GM18907 (cell line): ENCODE data around the gene WBP2.
"Not testable (repeated sequence)": the region's sequence is repeated elsewhere in the genome, so short reads cannot be mapped to it uniquely, and the experiment has no call there.

Experiments
- ATAC-seq: cut with Tn5 transposase; IDR thresholded peaks from one replicate; pipeline ENCODE4 v1.9.1; 2021; ENCODE audit warnings: mild to moderate bottlenecking, moderate library complexity; ENCODE audit not compliant: unreplicated experiment

WBP2 gene

DNA sequence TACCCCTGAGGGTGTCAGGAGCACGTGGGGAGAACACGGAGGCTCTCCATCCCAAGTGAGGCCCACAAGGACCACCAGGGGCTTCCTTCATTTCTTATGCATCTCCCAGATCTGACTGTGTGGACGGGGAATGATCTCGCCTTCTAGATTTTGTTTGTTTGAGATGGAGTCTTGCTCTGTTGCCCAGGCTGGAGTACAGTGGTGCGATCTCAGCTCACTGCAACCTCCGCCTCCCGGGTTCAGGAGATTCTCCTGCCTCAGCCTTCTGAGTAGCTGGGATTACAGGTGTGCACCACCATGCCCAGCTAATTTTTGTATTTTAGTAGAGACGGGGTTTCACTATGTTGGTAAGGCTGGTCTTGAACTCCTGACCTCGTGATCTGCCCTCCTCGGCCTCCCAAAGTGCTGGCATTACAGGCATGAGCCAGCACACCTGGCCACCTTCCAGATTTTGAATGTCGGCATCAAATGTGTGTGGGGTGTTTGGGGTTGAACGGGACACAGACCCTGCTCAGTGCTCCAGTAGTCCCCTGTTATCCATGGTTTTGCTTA, 13.7 kb upstream of the WBP2 start:
- ATAC-seq, result not testable (repeated sequence)

DNA sequence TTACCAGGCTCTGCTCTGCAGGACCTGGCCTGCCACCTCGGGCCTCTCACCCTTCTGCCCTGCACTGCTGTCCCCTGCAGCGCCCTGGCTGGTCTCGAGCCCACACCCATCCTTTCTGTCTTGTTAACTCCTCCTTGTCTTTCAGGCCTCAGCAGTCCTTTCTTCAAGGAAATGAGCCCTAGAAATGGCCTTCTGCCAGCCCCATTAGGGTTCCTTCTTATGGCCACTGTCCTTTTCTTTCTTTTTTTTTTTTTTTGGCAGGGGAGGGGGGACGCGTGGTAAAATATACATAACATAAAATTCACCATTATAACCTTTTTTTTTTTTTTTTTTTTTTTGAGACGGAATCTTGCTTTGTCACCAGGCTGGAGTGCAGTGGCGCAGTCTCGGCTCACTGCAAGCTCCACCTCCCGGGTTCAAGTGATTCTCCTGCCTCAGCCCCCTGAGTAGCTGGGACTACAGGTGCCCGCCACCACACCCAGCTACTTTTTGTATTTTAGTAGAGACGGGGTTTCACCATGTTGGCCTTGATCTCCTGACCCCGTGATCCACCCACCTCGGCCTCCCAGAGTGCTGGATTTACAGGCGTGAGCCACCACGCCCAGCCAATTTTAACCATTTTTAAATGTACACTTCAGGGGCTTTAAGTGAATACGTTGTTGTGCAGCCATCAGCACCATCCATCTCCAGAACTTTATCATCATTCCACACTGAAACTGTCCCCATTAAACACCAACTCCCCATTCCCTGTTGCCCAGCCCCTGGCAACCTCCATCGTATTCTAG, 10.5 kb upstream of the WBP2 start:
- ATAC-seq, result not testable (repeated sequence)

DNA sequence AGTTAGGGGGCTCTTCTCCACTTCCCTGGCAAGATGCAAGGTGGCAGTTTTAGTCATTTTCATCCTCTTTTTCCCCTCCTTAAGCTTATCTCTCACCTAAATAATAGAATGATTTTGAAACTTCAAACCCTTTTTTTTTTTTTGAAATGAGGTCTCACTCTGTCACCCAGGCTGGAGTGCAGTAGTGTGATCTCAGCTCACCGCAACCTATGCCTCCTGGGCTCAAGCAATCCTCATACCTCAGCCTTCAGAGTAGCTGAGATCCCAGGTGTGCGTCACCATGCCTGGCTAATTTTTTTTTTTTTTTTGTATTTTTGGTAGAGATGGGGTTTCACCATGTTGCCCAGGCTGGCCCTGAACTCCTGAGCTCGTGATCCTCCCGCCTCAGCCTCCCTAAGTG, 9.8 kb upstream of the WBP2 start:
- ATAC-seq, result not testable (repeated sequence)

DNA sequence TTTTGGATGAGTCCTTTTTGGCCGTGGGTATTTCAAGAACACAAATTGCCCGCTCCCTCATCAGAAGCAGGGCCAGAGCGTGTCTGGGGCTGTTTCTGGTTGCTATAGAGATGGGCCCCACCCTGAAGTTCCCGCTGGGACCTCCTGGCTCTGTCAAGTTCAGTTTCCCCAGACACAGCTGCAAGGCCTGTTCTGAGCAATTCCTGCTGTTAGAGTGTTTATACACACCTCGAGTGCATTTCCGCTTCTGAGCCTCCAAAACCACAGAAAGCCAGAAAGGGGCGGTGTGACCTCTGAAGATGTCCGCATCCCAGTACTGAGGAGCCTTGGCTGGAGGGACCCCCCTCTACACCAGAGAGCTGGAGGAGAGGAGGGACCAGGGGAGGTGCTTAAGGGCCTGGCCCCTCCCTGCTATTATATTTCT, 9.3 kb upstream of the WBP2 start:
- peak; percentile 84 for ATAC-seq

DNA sequence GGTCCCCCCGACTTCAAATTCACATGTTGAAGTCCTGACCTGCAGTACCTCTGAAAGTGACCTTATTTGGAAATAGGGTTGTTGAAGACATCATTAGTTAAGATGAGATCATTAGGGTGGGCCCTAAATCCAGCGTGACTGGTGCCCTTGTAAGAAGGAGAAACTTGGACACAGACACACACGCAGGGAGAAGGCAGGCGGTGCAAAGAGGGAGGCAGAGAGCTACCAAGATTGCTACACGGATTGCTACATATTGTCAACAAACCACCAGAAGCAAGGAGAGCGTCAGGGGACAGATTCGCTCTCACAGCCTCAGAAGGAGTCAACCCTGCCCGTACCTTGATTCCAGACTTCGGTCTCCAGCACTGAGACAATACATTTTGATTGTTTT, 6.8 kb upstream of the WBP2 start:
- ATAC-seq, result no peak

DNA sequence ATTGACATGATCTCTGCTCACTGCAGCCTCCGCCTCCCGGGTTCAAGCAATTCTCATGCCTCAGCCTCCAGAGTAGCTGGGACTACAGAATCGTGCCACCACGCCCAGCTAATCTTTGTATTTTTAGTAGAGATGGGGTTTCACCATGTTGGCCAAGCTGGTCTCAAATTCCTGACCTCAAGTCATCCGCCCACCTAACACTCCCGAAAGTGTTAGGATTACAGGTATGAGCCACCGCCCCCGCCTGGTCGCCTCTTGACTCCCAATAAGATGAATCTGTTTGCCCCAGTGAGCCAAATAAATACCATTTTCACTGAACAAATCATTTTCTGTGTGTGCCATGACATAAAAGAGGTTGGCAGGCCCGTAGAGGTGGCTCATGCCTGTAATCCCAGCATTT, 4.2 kb upstream of the WBP2 start:
- not testable (repeated sequence) for ATAC-seq

DNA sequence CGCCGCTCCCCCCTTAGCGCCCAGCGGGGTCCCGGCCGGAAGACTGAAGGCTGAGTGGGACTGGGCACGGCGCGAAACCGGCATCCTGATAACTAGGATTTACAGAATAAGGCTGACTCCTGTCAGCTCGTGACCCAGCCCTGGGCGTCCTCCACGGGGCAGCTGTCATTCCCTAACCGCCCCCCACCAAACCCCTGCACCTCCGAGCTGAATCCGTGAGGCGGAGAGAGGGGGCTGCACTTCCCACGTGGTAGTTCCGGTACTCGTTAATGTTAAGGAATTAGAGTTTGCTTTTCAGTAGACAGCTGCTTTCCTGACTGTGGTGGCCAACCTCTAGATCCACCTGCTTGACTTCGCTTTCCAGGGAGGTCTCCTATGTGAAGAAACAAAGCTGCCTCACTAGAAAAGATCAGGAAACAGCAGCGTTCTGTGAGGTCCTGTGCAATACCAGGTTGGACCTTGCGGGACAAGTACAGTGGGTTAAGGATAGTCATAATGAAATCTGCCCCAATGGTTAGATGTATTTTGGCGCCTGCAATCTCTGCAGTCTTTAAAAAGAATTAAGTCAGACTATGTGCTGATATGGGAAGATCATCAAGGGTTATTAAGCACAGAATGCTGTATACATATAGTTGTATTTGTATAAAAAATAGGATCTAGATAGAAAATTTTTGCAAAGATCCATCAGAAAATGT, 1.1 kb upstream of the WBP2 start:
- ATAC-seq, result peak; percentile 1

DNA sequence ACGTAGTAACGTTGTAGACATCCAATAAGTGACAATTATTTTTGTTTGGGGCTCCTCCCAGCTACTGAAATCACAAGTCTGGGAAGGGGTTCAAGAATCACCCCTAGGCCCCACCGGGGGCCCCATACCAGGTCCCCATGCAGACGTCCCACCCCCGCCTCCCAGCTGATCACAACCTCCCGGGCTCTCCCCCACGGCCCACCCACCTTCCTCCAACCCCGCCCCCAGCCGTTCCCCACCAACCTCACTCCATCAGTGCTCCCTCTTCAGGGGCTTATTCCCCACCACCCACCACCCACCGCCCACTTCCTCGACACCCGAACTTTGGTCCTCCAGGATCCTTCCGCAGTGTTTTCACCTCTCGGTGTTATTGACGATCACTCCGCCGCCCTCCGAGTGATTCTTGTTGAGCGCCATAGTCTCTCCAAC, 240 bp downstream of the WBP2 start:
- ATAC-seq, result no peak

DNA sequence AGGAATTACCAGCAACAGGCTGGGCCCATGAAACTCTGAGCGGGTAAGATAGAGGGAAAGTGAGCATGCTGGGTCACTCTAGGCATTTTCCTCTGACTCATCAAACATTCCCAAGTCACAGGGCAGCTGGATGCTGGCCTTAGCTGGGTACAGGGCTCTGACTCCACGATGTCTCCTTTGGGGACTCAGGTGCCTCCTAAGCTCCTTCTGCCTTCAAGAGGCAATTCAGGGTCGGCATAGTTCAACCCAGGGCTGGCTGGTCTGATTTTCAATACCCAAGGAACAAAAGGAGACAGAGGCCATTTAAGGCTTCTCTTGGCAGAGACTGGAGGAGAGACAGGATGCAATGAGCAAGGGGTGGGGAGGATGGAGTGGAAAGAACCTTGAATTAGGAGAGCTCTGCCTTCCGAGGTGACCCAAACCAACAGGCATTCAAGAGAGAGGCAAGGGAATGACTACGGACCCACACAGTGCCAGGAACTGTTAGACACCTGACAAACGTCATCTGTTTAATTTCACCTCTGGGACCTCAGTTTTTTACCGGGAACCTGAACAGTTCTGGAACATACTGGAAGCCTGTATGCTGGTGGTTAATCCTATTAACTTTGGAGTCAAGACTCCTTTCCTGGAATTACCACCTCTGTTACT, 910 bp downstream of the WBP2 start:
- no peak for ATAC-seq

DNA sequence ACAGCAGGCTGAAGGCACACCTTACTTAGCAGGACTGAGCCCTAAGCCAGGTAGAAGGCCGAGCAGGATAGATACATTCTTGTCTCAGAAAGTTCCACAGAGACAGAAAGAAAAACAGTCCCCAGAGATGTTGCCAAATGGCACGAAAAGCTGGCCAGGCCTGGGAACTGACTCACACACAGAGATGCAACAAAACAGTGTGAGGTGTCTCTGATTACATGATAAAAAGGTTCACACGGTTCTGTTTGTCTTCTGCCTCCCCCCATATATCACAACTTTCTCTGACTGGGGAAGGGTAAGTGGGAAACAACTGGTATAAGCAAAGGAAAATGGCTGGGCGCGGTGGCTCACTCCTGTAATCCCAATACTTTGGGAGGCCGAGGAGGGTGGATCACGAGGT, 1.7 kb downstream of the WBP2 start:
- no peak for ATAC-seq

DNA sequence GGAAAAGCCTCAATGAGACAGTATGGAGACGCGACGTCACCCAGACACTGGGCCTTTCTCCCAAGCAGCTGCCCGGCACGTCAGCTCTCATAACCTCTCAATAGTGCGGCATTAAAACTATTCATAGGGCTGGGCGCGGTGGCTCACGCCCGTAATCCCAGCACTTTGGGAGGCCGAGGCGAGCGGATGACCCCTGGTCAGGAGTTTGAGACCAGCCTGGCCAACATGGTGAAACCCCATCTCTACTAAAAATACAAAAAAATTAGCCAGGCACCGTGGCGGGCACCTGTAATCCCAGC, 3.5 kb downstream of the WBP2 start:
- ATAC-seq, result not testable (repeated sequence)

DNA sequence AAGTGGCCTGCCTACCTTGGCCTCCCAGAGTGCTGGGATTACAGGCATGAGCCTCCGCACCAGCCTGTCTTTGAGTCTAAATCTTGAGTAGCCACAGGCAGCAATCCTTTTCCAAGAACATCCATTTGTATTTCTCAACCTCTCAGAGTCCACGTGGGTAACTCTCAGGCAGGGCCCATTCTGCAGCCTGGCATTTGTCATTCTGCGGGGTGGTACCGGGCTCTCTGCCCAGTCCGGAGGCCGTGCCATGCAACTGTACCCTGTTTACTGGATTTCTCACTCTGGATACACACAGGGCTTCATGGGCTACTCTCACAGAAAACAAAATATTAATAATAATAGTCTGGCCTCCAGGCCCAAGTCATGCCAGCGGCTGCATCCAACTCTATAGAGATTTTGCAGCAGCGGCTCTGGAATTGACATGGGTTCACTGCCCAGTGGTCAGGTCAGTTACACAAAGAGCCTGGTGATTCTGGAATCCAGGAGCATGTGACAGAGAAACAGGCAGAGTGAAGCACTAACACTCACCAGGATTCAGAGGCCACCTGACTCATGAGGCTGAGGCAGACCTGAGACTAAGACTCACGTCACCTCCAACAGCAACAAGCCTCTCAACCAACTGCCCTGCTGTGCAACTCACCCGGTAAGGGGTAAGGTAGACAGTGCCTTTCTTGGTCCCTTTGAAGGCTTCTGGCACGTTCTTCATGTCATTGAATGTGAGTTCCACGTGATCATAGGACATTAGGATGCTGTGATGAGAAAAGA, 4.0 kb downstream of the WBP2 start:
- ATAC-seq, result no peak

DNA sequence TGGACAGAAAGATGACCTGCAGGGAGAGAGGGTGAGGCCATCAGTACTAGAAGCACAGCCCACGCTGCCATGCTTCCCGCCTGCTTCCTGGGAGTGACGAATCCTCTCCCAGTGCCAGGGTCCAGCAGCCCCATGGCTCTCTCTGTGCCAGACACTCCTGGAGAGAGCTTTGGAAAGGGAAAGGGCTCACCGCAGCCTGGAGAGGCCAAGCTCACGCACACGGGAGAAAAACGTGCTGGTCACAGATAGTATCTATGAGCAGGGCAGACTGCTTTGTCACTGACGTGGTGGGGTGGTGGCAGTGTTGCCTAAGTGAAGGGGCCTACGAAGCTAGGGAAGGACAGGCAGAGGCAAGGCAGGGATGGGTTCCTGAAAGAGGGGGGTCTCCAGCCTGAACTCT, 5.4 kb downstream of the WBP2 start:
- no peak for ATAC-seq

DNA sequence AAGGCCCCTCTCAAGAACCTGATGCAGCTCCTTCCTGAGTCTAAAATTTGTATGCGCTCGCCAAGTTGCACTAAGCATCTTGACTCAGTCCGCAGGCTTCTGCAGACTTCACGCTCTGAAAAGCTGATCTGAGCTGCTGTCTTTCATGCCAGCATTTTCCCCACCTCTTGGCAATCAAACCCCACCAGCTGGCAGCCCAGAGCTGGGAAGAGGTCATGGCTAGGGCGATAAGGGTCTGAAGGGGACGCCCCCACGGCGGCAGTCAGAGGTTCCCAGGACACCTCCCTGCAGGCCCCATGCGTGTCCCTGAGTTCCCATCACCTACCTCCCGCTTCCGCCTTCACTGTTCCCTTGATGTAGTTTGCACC, 5.9 kb downstream of the WBP2 start:
- no peak for ATAC-seq

DNA sequence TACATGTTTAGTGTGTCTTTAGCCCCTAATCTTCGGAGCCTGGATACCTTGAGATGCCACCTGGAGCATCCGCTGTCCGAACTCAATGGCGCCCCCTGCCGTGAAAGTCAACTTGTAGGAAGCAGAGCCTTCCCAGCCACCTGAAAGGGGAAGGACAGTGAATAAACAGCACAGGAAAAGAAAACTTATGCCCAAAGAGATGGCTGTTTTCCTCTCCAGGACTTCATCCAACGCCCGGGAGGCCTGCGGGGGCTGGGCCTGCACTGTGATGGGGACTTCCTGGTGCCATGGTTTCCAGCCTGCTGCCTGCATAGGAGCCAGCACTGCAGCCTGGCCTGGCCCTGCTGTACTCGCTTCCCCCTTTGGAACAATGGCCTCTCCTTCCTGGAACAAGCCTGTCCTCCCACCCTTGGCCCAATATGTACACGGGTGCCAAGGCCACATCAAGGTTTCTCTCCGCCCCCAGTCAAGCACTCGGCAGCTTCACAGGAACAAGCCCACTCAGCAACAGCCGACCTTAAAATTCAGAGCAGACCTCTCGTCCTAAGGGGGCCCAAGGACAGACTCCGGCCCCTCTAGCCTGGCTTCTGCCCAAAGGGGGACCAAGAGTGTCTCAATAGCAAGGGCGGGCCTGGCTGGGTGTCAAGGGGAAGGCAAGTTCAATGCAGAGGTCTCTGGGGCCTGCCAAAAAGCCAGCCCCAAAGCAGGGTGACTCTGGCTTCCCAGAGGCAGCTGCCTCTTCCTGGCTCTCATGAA, 6.4 kb downstream of the WBP2 start:
- no peak for ATAC-seq

DNA sequence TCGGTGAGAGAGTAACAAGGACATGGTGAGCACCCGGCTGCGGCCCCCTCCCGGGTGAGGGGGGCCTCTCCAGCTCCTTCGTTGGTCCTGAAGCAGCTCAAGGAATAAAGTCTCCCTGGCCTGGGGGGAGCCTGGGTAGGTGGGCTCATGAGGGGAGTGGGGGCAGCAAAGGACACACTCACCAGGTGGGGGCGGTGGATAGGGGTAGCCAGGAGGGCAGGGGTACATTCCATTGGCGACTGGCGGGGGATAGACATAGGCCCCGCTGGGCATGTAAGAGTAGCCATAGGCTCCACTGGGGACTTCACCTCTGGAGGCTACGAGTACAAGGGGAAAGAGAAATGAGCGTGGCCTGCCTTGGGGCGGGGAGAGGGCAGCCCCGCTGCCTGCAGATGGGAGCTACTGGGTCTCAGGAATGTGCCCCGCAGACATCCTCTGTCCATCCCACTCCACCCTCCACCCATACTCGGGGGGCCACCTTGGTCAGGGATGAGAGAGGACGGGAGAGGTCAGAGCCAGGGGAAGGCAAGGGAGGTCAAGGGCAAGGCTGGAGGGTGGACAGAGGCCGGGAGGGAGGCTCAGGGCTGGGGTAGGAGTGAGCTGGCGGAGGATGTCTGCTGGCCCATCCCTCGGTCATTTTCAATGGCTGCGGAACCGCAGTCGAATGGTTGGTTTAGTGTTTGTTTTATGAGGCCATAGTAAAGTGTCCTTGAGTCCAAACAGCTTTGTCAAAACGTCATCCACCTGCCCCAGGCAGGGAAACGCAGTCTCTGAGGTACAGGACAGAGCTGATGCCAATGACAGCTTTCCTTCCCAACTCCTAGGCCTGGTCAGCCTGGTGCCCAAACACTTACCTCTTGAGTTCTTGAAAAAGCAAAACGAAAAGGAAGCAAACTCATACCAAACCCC, 7.3 kb downstream of the WBP2 start:
- ATAC-seq, result no peak

DNA sequence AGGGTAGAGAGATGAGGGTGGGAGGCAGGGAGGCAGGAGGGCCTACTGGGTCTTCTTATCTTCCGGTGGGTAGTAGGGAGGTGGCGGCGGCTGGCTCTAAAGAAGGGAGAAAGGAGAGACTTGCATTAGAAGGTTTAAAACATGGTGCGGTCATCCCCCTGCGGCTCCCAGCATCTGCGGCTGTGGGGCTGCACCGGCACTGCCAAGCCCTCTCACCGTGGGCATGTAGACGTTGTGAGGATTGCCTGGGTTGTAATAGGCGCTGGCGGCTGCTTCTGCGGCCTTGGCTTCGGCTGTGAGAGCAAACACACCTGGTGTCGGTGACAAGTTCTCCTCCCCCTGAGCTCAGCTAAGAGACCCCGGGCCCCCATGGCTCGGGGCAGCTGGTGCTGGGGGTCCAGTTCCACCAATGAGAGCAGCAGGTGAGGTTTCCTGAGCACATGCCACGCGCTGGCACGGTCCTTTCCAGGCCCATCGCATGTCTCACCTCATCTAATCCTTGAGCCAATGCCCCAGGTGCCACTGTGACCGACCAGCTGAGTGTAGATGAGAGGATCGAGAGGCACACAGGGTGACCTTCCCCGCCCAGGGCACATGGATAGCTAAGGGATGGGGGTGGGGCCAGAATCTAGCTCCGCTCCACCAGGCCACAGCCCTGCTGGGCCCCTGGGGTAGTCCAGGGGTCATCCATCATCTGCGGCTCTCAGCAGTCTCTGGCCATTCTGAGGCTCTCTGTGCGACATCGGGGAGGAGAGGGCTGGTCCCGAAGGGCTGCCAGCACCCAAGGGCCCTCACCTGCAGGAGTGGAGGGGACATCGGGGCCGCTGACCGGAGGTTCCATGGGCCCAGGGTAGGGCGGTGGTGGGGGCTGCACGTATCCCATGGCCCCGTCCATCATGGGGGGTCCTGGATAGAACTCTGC, 8.2 kb downstream of the WBP2 start:
- ATAC-seq, result no peak

DNA sequence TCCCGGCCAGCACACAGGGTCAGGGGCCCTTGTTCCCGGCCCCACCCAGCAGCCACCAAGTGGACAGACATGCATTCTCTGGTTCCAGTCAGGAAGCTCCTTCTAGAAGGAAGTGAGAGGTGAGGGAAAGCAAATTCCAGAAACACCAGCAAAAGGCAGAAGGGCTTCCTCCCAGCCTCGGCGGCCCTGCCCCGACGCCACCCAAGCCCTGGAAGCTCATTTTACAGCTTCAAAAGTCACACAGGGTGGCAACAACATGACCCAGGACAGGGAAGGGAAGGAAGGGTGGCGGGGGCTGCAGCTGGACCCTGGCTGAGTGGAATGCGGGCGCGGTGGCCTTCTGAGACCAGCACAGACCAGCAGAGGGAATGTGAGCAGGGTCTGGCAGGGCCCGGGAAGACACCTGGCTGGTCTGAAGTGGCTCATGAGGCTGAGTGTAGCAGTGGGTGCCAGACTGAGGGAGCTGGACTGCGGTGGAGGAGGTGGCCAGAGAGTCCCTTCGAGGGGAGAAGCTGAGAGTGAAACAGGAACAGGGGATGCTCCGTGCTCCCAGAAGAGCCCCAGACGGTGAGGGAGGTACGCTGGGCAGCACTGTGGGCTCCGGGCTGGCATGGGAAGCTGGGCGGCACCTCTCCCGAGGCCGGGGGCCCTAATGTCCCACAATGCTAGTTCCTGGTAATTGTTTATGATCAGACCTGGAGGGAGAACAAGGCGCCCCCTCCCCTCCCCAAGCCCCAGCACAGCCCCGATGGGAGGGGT, 9.0 kb downstream of the WBP2 start:
- no peak for ATAC-seq
